Ovary (tissue), 3 donors: Measurements from ENCODE around the gene DYNC2LI1.

Source experiments
- EP300 ChIP-seq: sonication (generic); formaldehyde crosslinking; IDR thresholded peaks from one replicate; pipeline ENCODE4 v1.6.1; 2017; ENCODE audit warnings: antibody characterized with exemption
- POLR2A ChIP-seq: fragments of 450-650 bp; IDR thresholded peaks from one replicate; pipeline ENCODE4 v1.6.1; 2017; ENCODE audit warnings: antibody characterized with exemption, mild to moderate bottlenecking, moderate library complexity
- TF ChIP-seq, protein P1 (sequence below), 3 donors: fragments of 450-650 bp in 2 of 3; fragments of 200-600 bp in 1 of 3; IDR thresholded peaks; one replicate each; pipeline versions ENCODE4 v1.5.1 to v1.8.0; 2016 to 2022; ENCODE audit warnings: antibody characterized with exemption in 3 of 3, mild to moderate bottlenecking in 1 of 3
- donor health status: DM: no; HTN: no; CAD: no.

GRCh38 chr2:43776324-43776723 lies 2.5 kb downstream of the DYNC2LI1 start:
- TF ChIP-seq, protein P1, sequence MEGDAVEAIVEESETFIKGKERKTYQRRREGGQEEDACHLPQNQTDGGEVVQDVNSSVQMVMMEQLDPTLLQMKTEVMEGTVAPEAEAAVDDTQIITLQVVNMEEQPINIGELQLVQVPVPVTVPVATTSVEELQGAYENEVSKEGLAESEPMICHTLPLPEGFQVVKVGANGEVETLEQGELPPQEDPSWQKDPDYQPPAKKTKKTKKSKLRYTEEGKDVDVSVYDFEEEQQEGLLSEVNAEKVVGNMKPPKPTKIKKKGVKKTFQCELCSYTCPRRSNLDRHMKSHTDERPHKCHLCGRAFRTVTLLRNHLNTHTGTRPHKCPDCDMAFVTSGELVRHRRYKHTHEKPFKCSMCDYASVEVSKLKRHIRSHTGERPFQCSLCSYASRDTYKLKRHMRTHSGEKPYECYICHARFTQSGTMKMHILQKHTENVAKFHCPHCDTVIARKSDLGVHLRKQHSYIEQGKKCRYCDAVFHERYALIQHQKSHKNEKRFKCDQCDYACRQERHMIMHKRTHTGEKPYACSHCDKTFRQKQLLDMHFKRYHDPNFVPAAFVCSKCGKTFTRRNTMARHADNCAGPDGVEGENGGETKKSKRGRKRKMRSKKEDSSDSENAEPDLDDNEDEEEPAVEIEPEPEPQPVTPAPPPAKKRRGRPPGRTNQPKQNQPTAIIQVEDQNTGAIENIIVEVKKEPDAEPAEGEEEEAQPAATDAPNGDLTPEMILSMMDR (IDR thresholded peaks at IDR 0.05) = no peak
- no peak for TF ChIP-seq POLR2A
- no peak for TF ChIP-seq EP300
